EH (cell line): ENCODE data around the gene WDR87.

Experiments
- DNase-seq: peaks from one replicate; pipeline ENCODE4 v3.0.0-alpha.2; 2015; ENCODE audit warnings: low read depth

WDR87 gene

DNA sequence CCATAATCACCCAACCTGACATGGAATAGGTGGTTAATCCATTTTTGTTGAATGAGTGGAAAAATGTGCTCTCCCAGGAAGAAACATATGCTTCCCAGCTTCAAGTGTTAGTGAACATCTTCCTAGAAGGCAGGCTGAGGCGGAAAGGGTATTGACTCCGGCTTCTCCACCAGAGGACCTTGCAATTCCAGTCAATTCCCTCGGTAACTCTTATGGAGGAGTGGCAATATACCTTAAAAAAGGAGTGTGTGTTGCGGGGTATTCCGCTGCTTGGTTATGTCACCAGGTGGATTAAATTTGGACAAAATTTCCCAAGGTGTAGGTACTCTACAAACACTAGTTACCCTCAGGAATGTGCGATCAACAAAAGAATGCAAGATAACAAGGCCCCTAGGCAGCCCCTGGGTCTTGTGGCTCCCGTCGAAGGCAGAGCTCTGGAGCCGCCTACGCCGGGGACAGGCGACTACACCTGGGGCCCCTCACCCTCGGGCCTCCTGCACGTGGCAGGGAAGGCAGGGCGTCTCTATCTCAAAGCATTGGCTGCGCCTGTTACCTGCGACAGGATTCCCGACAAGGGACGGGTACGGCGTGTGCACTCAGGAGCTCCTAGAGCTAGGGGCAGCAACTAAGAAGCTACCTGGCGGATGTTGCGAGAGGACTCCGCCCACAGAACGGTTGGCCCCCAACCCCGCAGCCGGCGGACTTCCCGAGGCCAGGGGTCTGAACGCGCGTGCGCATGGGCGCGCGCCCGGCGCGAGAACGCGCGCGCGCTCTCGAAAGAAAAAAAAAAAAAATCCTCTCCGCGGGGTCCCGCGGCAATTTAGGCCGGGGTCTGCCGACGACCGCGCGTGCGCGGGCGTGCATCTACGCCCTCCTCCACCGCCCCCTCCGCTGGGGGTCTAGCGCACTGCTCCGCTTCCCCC is at the start of gene WDR87:
Gene WDR87, minus strand, starts transcription at position 649 of the 923 bp plus-strand sequence. CDS start 8,355 bp downstream, outside the sequence.
- DNase-seq: peak; percentile 19

DNA sequence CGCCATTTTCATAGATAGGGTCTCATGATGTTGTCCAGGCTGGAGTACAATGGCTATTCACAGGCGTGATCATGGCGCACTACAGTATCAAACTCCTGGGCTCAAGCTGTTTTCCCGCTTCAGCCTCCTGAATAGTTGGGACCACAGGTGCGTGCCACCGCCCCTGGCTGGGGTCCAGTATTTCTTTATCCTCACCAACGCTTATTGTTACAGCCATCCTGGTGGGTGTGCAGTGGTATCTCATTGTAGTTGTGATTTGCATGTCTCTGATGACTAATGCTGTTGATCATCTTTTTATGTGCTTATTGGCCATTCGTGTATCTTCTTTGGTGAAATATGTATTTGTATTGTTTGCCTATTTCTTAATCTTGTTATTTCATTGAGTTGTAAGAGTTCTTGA is 49.6 kb upstream of the WDR87 start:
- DNase-seq: no peak

DNA sequence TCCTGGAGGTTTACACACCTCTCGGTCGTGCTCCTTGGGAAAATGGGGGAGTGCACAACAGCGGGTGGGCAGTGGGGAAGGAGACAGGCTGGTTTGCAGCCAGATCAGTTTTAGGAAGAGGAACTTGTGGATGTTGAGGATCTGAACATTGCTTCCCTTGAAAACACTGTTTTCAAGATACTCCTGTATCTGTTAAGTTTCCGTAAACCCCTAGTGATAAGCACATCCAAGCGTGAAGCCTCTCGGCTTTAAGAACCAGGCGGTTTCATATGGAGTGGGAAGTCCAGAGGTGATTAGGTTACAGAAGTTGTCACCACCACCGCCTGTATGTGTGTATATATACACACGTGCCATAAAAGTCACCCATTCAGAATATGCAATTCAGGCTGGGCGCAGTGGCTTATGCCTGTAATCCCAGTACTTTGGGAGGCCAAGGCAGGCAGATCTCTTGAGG is 48.1 kb upstream of the WDR87 start:
- DNase-seq: no peak

DNA sequence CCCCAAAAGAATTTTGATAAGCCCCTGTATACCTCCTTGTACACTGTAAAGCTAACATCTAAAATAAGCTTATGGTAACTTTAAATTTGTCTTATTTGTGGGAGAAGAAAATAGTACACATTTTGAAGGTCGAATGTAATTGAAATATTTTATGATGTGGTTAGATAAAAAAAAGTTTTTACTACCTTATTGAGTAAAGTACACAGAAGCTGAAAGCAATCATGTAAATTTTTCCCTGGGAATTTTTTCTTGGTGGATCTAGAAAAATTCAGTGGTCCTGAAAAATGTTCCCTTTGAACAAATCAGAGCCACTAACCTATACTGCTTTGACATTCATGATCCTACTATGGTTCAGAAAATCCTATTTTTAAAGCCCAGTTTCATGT is 47.5 kb upstream of the WDR87 start:
- DNase-seq: peak; percentile 67

DNA sequence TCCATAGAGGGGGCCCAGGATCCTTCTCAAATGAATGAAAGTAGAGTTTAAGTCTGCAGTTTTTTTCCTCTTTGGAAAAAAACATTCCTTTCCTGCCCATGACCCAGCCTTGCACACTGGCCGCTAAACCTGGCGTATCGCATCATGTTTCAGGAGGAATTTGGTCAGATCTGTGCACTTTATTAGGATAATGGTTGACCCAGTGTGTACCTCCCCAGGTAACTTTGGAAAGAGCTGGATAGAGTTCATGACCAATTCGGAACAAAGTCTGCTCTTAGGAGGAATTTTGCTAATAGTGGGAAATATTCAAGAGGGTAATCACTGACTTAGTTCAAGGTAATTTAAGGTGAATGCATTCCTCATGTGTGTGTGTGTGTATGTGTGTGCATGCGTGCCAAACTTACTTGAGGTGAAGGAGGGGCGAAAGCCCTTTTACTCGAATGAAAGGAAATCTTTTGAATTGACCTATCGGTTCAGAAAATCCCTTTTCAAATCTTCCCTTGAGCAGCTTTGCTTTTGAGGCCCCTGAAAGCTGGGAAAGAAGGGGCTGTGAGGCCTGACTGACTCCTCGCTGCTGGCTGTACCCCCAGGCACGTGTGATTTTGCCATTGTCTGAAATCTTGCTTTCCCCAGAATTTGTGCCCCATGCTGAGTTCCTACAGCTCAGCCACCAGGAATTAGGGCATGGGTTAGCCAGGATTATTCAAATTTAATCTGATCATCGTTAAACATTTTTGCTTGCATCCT is 47.0 kb upstream of the WDR87 start:
- DNase-seq: peak; percentile 83

DNA sequence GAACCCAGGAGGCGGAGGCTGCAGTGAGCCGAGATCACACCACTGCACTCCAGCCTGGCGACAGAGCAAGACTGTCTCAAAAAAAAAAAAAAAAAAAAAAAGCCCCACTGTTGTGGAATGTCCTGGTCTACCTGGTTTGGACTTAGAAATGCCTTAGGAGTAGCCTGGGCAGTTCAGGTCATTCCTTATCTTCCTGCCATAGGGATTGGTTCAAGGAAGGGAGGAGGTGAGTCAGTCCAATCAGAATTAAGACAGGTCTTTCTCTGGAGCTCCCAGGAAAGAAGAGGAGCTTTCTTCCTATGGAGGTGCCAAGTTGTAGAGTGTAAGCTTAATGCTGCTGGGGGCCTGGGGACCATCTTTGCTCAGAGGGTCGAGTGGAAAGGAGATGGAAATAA is 45.4 kb upstream of the WDR87 start:
- DNase-seq: no peak

DNA sequence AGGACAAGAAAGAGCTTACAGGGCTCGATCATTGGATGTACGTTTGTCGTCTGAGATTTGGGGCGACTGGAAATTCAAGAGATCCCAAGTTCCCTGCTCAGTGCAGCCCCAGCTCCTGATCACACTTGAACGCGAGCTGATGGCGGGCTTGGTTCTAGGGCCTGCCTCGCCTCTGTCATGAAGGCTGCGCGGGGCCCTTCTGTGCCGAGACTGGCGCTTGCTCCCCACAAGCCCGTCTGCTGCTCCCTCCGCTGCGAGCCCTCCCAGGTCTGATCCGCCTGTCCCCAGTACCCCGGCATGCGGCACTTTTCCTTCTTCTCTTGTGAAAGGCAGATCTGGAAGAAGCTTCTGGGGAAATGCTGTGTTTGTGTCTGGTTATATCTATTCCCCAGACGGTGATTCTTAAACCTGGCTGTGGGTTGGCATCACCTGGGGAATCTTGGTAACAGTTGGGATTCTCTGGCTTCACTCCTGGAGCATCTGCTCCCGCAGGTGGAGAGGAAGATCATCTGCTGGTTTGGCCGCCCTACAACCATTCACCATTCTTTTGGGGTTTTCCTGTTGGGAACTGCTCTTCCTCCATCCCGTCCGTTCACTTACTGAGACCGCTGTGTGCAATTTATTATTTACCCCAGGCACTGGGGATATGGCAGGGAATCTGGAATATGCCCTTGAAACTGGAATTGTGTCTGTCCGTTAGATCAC is 44.2 kb upstream of the WDR87 start:
- no peak for DNase-seq

DNA sequence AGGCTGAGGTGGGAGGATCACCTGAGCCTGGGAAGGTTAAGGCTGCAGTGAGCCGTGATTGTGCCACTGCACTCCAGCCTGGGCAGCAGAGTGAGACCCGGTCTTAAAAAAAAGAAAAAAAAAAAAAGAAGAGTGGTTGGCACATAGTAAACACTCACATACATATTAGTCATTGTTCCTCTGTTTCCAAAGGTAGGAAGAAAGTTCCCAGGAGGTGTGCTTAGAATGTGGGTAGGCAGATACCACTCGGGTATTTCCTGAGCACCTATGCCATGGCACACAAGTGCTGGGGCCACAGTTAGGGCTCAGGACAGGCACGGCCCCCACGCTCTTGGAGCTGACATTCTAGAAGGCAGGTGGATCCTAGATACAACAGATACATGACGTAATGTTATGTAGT is 42.0 kb upstream of the WDR87 start:
- DNase-seq: no peak

DNA sequence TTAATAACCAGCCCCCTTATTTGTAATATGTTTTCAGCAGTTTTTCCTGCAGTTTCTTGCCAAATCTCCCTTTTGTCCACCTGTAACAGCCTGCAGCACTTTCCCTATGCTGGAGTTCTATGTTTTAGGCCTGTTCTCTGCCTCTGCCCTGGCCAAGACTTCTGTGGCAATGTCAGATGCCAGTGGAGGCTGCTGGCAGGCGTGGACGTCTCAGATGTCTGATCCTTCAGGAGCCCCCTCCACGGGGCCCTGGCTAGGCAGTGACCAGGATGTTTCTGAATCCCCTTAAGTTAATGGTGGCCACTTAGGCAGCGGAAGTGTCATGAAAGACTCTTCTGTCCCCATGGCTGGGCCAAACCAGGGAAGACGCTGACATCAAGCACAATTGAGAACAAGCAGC is 41.4 kb upstream of the WDR87 start:
- no peak for DNase-seq

DNA sequence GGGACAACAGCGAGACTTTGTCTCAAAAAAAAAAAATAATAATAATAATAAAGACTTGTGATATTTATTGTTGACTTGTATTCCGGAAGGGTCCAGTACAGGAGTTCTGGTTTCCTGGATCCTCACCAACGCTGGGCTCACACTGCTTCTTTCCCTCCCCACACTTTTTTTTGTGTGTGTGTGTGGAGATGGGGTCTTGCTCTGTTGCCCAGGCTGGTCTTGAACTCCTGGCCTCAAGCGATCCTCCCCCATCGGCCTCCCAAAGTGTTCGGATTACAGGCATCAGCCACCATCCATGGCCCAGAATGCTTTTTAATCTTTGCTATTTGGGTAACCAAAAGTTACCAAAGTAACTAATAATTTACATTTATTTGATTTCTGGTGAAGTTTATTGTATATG is 39.7 kb upstream of the WDR87 start:
- DNase-seq: no peak

DNA sequence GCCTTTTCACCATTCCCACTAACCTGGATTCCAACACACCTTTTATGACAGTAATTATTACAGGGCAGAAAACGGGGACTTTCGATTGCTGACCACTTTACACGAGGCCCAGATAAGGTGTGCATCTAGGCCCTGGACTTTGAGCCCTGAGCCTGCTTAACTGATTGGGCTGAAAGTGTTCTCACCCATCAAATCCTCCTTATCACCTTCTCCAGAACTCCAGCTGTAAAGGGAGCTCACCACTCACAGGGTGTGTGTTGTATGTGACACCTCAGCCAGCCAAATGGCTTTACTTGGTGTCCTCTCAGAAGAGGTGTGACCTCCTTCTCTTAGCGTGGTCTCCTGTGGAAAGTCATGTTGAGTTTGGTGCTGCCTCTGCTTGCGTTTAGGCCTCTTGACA is 37.1 kb upstream of the WDR87 start:
- DNase-seq: no peak

DNA sequence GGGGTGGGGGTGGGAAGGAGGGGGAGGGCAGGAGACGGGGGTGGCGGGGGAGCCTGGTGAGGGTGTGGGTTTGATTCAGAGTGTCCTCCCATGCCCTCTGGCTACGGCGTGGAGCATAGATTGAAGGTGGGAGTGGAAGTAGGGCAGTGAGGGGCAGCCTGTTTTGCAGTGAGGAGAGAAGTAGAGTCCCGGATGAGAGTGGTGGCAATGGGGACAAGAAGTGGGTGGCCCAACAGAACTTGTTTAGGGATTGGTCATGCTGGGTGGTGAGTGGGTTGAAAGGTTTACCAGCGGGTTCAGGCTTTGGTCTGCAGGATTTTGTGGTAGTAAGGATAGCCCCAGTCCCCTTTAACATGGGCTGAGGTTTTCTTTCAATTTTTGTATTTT is 36.1 kb upstream of the WDR87 start:
- DNase-seq: no peak

DNA sequence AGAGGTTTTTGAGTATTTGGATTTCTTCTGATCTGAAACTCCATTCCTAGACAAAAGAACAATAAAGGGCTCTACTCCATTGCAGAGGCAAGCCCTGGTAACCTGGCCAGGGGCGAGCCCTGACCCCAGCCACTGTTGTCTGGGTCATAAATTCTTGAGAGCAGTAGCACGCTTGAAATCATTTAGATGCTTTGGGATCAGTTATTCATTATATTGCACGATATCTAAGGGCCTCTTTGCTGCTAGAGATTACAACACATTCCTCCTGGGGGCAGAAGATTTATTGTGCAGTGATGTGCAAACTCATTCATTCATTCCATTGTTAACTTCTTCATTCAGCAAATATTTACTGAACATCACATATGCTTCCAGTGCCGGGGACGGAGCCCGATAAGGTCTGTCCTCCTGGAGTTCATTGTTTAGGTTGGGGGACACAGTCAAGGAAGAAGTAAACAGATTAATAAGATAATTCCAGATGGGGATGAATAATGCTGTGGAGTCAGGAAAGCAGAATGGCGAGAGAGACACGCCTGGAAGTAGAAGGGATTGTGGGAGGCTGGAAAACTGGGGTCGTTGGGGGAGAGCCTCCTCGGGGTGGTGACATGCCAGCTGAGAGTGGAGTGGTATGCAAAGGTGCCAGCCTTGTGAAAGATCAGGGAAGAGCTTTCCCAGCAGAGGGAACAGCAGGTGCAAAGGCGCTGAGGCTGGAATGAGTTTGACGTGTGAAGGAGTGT is 35.6 kb upstream of the WDR87 start:
- peak; percentile 32 for DNase-seq

DNA sequence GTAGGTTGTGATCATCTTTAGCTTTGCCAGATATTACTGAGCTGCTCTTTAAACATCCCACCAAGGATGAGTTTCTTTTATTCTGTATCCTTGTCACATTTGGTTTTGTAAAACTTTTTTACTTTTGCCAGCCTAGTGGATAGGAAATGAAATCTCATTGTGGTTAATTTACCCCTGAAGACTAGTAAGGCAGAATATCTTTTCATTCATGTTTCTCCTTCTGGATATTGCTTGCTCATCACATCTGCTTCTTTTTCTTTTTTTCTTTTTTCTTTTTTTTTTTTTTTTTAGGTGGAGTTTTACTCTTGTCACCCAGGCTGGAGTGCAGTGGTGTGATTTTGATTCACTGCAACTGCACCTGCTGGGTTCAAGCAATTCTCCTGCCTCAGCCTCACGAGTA is 32.0 kb upstream of the WDR87 start:
- DNase-seq: no peak

DNA sequence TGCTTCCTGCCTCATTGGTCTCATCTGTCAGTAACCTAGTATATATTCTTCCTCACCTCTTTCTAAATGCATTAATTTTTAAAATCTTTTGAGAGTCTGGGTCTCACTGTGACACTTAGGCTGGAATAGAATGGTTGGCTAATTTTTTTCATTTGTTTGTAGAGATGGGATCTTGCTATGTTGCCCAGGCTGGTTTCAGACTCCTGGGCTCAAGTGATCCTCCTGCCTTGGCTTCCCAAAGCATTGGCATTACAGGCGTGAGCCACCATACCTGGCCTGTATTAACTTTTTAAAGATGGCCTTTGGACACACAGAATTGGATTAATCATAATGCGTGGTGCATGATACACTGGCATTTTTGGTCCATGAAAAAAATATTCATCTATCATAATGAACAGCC is 30.5 kb upstream of the WDR87 start:
- DNase-seq: no peak

DNA sequence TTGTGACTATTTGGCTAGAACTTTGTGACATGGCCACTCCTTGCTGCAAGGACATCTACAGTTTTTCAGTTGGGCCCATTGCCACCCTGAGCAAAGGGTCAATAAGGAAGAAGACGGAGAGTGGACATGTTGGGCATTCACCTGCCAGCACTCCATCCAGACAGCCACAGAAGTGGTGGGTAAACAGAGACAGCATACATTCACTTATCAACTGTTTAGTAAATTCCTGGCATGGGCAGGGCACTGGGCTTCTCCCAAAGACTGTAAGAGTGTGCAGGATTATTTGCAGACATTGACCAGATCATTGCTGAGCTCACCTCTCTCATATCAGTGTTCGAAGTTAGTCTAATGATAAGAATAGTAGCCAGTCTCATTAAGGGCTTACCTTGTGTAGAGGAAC is 29.8 kb upstream of the WDR87 start:
- no peak for DNase-seq

DNA sequence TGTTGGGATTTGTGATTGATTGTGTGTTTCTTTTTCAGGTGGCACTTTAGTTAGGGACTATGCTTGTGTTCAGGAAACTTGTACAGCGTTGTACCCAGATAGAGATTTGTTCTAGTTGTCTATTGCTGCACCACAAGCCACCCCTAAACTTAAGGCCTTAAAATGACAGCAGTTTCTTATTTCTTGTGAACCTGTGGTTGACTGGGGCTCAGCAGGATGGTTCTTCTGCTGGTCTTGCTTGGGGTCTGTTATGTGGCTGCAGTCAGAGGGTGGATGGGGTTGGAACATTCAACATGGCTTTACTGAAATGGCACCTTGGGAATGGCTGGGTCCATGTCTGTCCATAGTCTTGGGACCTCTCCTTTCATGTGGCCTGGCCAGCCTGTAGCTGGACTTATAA is 28.9 kb upstream of the WDR87 start:
- no peak for DNase-seq

DNA sequence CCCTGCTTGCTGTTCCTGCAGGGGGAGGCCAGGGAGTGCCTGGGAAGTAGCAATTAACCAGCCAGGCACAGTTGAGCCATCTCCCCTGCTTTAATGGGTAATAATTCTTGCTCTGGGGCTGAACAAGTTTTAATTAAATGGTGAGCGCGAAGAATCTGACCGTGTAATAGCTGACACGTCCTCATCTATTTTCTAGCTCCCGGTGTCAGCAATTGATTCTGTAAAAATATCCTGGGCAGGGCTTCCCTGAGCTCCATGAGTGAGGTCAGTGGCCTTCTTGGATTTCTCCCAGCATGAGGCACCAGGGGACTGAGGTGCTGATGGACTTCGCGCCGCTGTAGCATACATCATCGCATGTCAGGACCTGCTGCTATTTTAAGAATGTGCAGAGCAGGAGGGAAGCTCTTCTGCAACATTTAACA is 27.6 kb upstream of the WDR87 start:
- no peak for DNase-seq

DNA sequence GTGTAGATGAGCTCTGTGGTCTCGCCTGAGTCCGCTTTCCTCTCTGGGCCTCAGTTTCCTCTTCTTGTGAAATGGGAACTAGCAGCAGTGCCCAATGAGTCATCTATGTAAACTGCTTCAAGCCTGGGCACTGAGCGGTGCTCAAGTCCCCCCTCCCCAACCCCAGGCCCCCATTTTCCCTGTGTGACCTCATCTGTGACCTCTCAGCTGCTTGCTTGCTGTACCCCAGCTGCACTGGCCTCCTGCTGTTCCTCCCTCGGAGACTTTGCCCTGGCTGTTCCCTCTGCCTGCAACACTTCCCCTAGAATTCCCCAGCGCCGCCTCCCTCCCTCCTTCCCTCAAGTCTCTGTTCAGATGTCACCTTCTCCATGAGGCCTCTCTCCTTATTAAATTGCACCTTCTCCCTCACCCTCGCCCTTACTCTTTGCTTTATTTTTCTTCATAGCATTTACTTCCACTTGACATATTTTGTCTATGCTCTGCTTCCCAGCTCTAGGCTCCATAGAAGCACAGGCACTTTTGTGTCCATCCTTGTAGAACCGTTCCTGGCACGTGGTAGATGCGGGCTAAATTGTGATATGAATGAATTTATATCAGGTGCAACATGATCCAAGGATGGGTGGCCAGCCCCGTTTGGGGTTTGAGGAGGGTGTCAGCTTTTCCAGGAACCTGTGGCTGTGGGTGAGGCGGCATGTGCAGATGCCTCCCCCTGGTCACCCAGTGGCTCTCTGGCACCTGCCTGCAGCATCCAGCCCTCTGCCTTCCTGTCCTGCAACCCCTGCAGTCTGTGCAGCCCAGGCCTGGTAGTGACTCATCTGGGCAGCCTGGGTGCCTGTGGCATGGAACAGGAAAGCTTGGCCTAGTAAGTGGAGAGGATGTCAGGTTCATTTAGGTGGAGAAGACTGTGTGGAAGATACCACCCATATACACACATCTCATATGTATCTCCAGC is 26.9 kb upstream of the WDR87 start:
- peak; percentile 68 for DNase-seq

DNA sequence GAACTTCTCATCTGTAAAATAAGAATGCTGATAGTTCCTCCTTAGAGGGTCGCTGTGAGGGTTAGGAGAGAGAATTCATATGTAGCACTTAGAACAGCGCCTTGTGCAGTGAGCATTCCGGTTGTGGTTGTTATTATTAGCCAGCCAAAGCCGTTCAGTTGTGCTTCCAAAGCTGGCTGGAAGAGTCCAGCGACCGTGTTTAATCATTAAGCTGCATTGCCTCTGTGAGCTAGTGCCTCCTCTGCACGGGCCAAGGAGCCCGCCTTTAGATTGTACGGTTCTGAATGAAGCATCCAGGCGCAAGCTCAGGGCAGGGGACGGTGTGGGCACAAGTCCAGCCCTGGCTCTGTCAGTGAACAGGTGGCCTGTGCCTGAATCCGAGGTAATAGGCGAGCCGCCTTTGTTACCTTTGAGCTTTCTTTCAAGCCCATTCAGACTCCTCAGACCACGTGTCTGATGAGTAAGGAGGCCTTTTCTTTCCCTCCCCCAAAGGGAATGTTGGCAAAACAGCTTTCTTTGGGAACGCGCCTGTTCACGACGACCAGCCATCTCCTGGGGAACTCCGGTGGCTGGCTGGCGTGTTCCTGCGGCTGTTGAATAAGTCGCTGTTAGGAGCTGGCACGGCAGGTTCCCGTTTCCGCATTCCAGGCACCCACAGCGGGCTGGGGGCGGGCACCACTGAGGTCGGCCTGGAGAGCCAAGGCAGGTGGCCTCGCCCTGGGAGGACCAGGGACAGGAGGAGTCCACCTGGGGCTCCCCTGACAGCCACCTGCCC is 25.7 kb upstream of the WDR87 start:
- DNase-seq: peak; percentile 77
